GM12878 (cell line): Measurements from ENCODE around the gene NCL. TPM values are rescaled to one million over a fixed set of nuclear protein-coding genes. Genes with fewer than 3 reads are reported as not detected.
A peak's percentile ranks its signal among the peaks of the same experiment; 100 is the strongest.

Experiments used
- ATAC-seq: fragments of 200-7000 bp; cut with Tn5 transposase; 3 replicates; pipeline ENCODE4 v1.9.1; 2020; ENCODE audit warnings: mild to moderate bottlenecking, moderate library complexity
- BruUV-seq: library from RNA; stranded (reverse); fragments of 400-500 nt; replicated peaks from 2 replicates; lab custom pipeline; 2021; lab: Mats Ljungman, UMichigan
- CTCF ChIA-PET: fragments of 300-600 bp; sonication (Branson Sonifier 250); formaldehyde crosslinking; extraction: SDS; loops from one replicate; lab custom pipeline; 2021; ENCODE audit warnings: inconsistent platforms; lab: Yijun Ruan, JAX
- POLR2A ChIA-PET: fragments of 350-600 bp; formaldehyde crosslinking; extraction: SDS; loops from one replicate; lab custom pipeline; 2021; ENCODE audit warnings: inconsistent platforms; lab: Charles Lee
- RAD21 ChIA-PET: fragments of 300-600 bp; sonication (Branson Sonifier 250); formaldehyde crosslinking; loops from one replicate; lab custom pipeline; 2023; ENCODE audit warnings: antibody characterized with exemption; ENCODE audit not compliant: unreplicated experiment; lab: Charles Lee
- SMC1A ChIA-PET: fragments of 300-600 bp; sonication (Branson Sonifier 250); formaldehyde crosslinking; loops from one replicate; lab custom pipeline; 2023; ENCODE audit not compliant: unreplicated experiment, uncharacterized antibody; lab: Charles Lee
- DNase-seq: peaks from one replicate; pipeline ENCODE4 v3.0.0-alpha.2; 2011; ENCODE audit warnings: low read depth, low spot score
- FAIRE-seq: peaks from 3 replicates; lab custom pipeline; 2011; peaks lifted over from hg19 to GRCh38; lab: Jason Lieb, UNC
- H2AFZ ChIP-seq: 2 replicates; pipeline ENCODE4 v1.6.0; 2011; ENCODE audit warnings: low read depth, low read length, control low read depth; ENCODE audit not compliant: control insufficient read depth
- H3K27ac ChIP-seq: 2 replicates; pipeline ENCODE4 v1.5.1; 2011; ENCODE audit warnings: control low read depth; ENCODE audit not compliant: control insufficient read depth, insufficient read depth
- H3K27me3 ChIP-seq, 2 experiments: replicated peaks in 1 of 2; 2 replicates each; pipeline versions ENCODE4 v1.6.0 to v1.6.1; 2011; ENCODE audit warnings: low read length in 1 of 2; ENCODE audit not compliant: control insufficient read depth in 2 of 2, insufficient read depth in 2 of 2
- H3K36me3 ChIP-seq, 2 experiments: 2 replicates each; pipeline ENCODE4 v1.5.1; 2011; ENCODE audit warnings: low read length in 1 of 2; ENCODE audit not compliant: control insufficient read depth in 2 of 2, insufficient read depth in 2 of 2
- H3K4me1 ChIP-seq: 2 replicates; pipeline ENCODE4 v1.6.1; 2011; ENCODE audit warnings: mild to moderate bottlenecking, low read length, moderate library complexity, mixed read lengths; ENCODE audit not compliant: control insufficient read depth, insufficient read depth
- H3K4me2 ChIP-seq: 2 replicates; pipeline ENCODE4 v1.6.0; 2011; ENCODE audit warnings: control low read depth; ENCODE audit not compliant: control insufficient read depth, insufficient read depth
- H3K4me3 ChIP-seq: fragments of 200-600 bp; sonication (generic); 2 replicates; pipeline ENCODE4 v1.5.1; 2016
- H3K79me2 ChIP-seq: 2 replicates; pipeline ENCODE4 v1.6.0; 2011; ENCODE audit warnings: low read length; ENCODE audit not compliant: control insufficient read depth, insufficient read depth
- H3K9ac ChIP-seq: 2 replicates; pipeline ENCODE4 v1.8.0; 2011; ENCODE audit warnings: low read length, control low read depth, mixed read lengths; ENCODE audit not compliant: control insufficient read depth, insufficient read depth
- H3K9me3 ChIP-seq: replicated peaks from 3 replicates; pipeline ENCODE4 v1.5.1; 2011; ENCODE audit warnings: mild to moderate bottlenecking, low read length; ENCODE audit not compliant: control insufficient read depth, insufficient read depth
- H4K20me1 ChIP-seq: 2 replicates; pipeline ENCODE4 v1.6.0; 2011; ENCODE audit not compliant: control insufficient read depth, insufficient read depth
- ELK1 ChIP-seq: IDR thresholded peaks from 2 replicates; pipeline ENCODE4 v1.6.1; 2012; ENCODE audit warnings: low read depth, low read length, improper control_type of control experiment
- HDGF ChIP-seq: fragments of 450-650 bp; IDR thresholded peaks from 2 replicates; pipeline ENCODE4 v1.6.1; 2016; ENCODE audit warnings: antibody characterized with exemption
- PKNOX1 ChIP-seq: fragments of 450-650 bp; IDR thresholded peaks from 2 replicates; pipeline ENCODE4 v1.6.1; 2016; ENCODE audit warnings: mild to moderate bottlenecking
- POLR2A ChIP-seq: IDR thresholded peaks from 2 replicates; pipeline ENCODE4 v1.6.1; 2011; ENCODE audit warnings: low read depth, mild to moderate bottlenecking, low read length
- POLR2AphosphoS5 ChIP-seq: IDR thresholded peaks from 2 replicates; pipeline ENCODE4 v1.6.1; 2011; ENCODE audit warnings: mild to moderate bottlenecking, low read length, inconsistent platforms
- WGBS: methylation state at CpG from one replicate; pipeline ENCODE4 v1.1.6; 2016; ENCODE audit warnings: low lambda C conversion rate; ENCODE audit not compliant: insufficient replicate concordance, insufficient coverage; ENCODE audit errors: missing lambda C conversion rate; 5-methylcytosine and 5-hydroxymethylcytosine counted together
- in situ Hi-C: fragments of 300-500 bp; cut with MboI; formaldehyde crosslinking; loops from 9 replicates; pipeline ENCODE4 v1.14.3; 2018; ENCODE audit warnings: mixed read lengths
- intact Hi-C: fragments of 100-400 bp; cut with micrococcal nuclease; formaldehyde crosslinking; loops from one replicate; pipeline ENCODE4 v1.14.2; 2022; ENCODE audit not compliant: unreplicated experiment
- polyA plus RNA-seq, 11 experiments: library from polyadenylated mRNA; depleted of rRNA in 4 of 11; unstranded in 6 of 11; stranded (reverse) in 5 of 11; fragments of >200 nt; fragmentation: Nextera tagmentation in 4 of 11; fragmentation: Illumina TruSeq in 1 of 11; extraction: Ambion mirVana in 4 of 11; extraction: Trizol in 1 of 11; gene quantifications; 1 replicate in 1 of 11; 2 replicates in 10 of 11; pipeline versions ENCODE4 v1.2.1 to v1.2.3, GENCODE V29; 2011 to 2016; ENCODE audit warnings: inconsistent platforms in 2 of 11, missing spikeins in 2 of 11, low read depth in 1 of 11
- total RNA-seq, 4 experiments: library from RNA; depleted of rRNA in 3 of 4; stranded (reverse); fragments of >200 nt in 3 of 4; fragmentation: Illumina TruSeq in 1 of 4; extraction: Trizol in 1 of 4; gene quantifications; 2 replicates each; pipeline versions ENCODE4 v1.2.1 to v1.2.3, GENCODE V29; 2013 to 2021

The NCL gene
- total and polyA plus RNA-seq, 10 of the 15 experiments (the other 5 are each of a cell fraction or from before 2014, with no cell fraction given) = 123 to 1,207 (median 529) TPM

GRCh38 chr2:231461516-231461971, 2.7 kb downstream of the NCL start:
- ChIA-PET POLR2A (interaction anchor here (0.6 to 1.0 kb wide), 2 partner anchors 9 to 48 kb away, joined by 3 to 5 read pairs; no protein-coding TSS in a partner anchor), SMC1A (interaction anchor here (1.3 kb wide), 1 partner anchor 10 kb away, joined by 8 read pairs; no protein-coding TSS in a partner anchor), RAD21 (interaction anchor here (1.6 kb wide), 1 partner anchor 357 kb away, joined by 4 read pairs; no protein-coding TSS in a partner anchor), CTCF (interaction anchor here (0.9 to 4.1 kb wide), 3 partner anchors 9 to 51 kb away, joined by 3 to 27 read pairs (median 4); no protein-coding TSS in a partner anchor)
- Histone ChIP-seq H3K9me3 (no peaks in the 10 kb centered on the region), H3K4me2 (peak overlapping the region; percentile 86), H3K36me3 (peaks cover 19 to 60% of the 10 kb centered on the region in 2 experiments), H3K4me1 (peaks cover 13% of the 10 kb centered on the region), H3K79me2 (peaks cover 68% of the 10 kb centered on the region), H3K27me3 (no peaks in the 10 kb centered on the region), H3K9ac (peak overlapping the region; percentile 23; the same call in 1 of the 2 replicates), H4K20me1 (peaks cover 13% of the 10 kb centered on the region), H3K4me3 (peak overlapping the region; percentile 77), H3K27ac (no peak overlapping the region), H2AFZ (no peak overlapping the region)
- FAIRE-seq = no peak
- in situ Hi-C loops = no loop called here
- BruUV-seq = TSS peak; percentile 31
- intact Hi-C loops = loop anchor here (5.0 kb wide), 1 partner anchor 86 kb away; no protein-coding TSS in a partner anchor
- TF ChIP-seq POLR2A = peak; percentile 73
- TF ChIP-seq POLR2AphosphoS5 = peak; percentile 67
- peak; percentile 39; the same call in 1 of the 2 replicates for TF ChIP-seq HDGF
- no peak for TF ChIP-seq ELK1
- peak; percentile 35; the same call in 1 of the 2 replicates for TF ChIP-seq PKNOX1
- no peak for DNase-seq
- 94% methylated on average over 8 of the region's 8 CpGs for WGBS
- ATAC-seq = no peak
